CD4-positive, CD25-positive, alpha-beta regulatory T cell (primary cell): Measurements from ENCODE around the gene MORN1. TPM values are rescaled to one million over a fixed set of nuclear protein-coding genes. Genes with fewer than 3 reads are reported as not detected.

Source experiments
- ATAC-seq, 2 donors: fragments of 150-1000 bp; cut with Tn5 transposase; one replicate each; pipeline ENCODE4 v1.10.0; 2021; ENCODE audit warnings: low read depth in 2 of 2, moderate number of reproducible peaks in 2 of 2, moderate library complexity in 1 of 2
- DNase-seq, 3 donors: peaks; one replicate each; pipeline versions ENCODE4 v3.0.0 to v3.0.0-alpha.2; 2012 to 2022; ENCODE audit warnings: mixed read lengths in 1 of 3
- H3K27ac ChIP-seq: one replicate; pipeline ENCODE4 v1.7.0; 2013; ENCODE audit warnings: mild to moderate bottlenecking, low read length; ENCODE audit not compliant: insufficient read depth, poor library complexity, severe bottlenecking
- H3K27me3 ChIP-seq: one replicate; pipeline ENCODE4 v1.7.0; 2013; ENCODE audit warnings: low read length; ENCODE audit not compliant: control insufficient read depth, insufficient read depth
- H3K36me3 ChIP-seq: one replicate; pipeline ENCODE4 v1.7.0; 2013; ENCODE audit warnings: mild to moderate bottlenecking, low read length, moderate library complexity; ENCODE audit not compliant: control insufficient read depth, insufficient read depth
- H3K4me1 ChIP-seq: 2 replicates; pipeline ENCODE4 v1.7.0; 2013; ENCODE audit warnings: mild to moderate bottlenecking, low read length; ENCODE audit not compliant: insufficient read depth, control insufficient read depth, poor library complexity, severe bottlenecking
- H3K4me3 ChIP-seq: one replicate; pipeline ENCODE4 v1.7.0; 2013; ENCODE audit warnings: low read depth, mild to moderate bottlenecking, low read length, moderate library complexity
- H3K9me3 ChIP-seq, 2 experiments: 1 replicate in 1 of 2; 2 replicates in 1 of 2; pipeline ENCODE4 v1.7.0; 2013; ENCODE audit warnings: low read length in 2 of 2, mild to moderate bottlenecking in 1 of 2, moderate library complexity in 1 of 2; ENCODE audit not compliant: control insufficient read depth in 2 of 2
- H3K27ac Mint-ChIP-seq, 3 donors: one replicate each; pipeline ENCODE4 v1.8.0; 2020 to 2022; ENCODE audit warnings: mild to moderate bottlenecking in 3 of 3, mixed read lengths in 3 of 3, moderate library complexity in 2 of 3
- H3K27me3 Mint-ChIP-seq: one replicate; pipeline ENCODE4 v1.8.0; 2022; ENCODE audit warnings: mild to moderate bottlenecking, mixed read lengths
- H3K36me3 Mint-ChIP-seq: one replicate; pipeline ENCODE4 v1.8.0; 2020; ENCODE audit warnings: mixed read lengths
- H3K4me1 Mint-ChIP-seq, 4 donors: one replicate each; pipeline ENCODE4 v1.8.0; 2020 to 2022; ENCODE audit warnings: mixed read lengths in 4 of 4, mild to moderate bottlenecking in 1 of 4
- H3K4me3 Mint-ChIP-seq, 4 donors: one replicate each; pipeline ENCODE4 v1.8.0; 2020 to 2022; ENCODE audit warnings: mild to moderate bottlenecking in 4 of 4, mixed read lengths in 4 of 4, moderate library complexity in 3 of 4
- H3K9me3 Mint-ChIP-seq, 7 donors: one replicate each; pipeline ENCODE4 v1.8.0; 2020 to 2022; ENCODE audit warnings: mixed read lengths in 7 of 7, mild to moderate bottlenecking in 3 of 7, moderate library complexity in 2 of 7
- polyA plus RNA-seq, 4 donors: library from polyadenylated mRNA; unstranded; fragments of 300-500 nt; fragmentation: Illumina TruSeq; gene quantifications; one replicate each; pipeline ENCODE4 v1.2.3, GENCODE V29; 2021
- total RNA-seq: library from RNA; stranded (reverse); gene quantifications from one replicate; pipeline ENCODE4 v1.2.3, GENCODE V29; 2022

MORN1 gene
- total and polyA plus RNA-seq, 5 donors from 2014 or later = 1.3 to 7.3 (median 2.4) TPM

GRCh38 chr1:2372551-2373490 lies 18.5 kb downstream of the MORN1 start:
- ATAC-seq = no peak
- Histone ChIP-seq H3K27me3 (no peaks in the 10 kb centered on the region), H3K27ac (no peak overlapping the region), H3K9me3 (no peaks in the 10 kb centered on the region), H3K36me3 (no peaks in the 10 kb centered on the region), H3K4me1 (no peaks in the 10 kb centered on the region), H3K4me3 (no peak overlapping the region)
- Mint-ChIP-seq H3K27me3 (no peaks in the 10 kb centered on the region), H3K27ac (no peak overlapping the region), H3K4me3 (no peak overlapping the region), H3K9me3 (no peaks in the 10 kb centered on the region), H3K36me3 (peaks cover 4% of the 10 kb centered on the region), H3K4me1 (no peaks in the 10 kb centered on the region)
- no peak for DNase-seq

- Histone ChIP-seq H3K9me3 (peaks cover 0 to 3% of the 10 kb centered on the region in 2 experiments), H3K4me1 (no peaks in the 10 kb centered on the region), H3K27ac (no peak overlapping the region), H3K36me3 (no peaks in the 10 kb centered on the region), H3K4me3 (no peak overlapping the region), H3K27me3 (no peaks in the 10 kb centered on the region)
- H3K36me3 Mint-ChIP-seq = peaks cover 4% of the 10 kb centered on the region
- no peaks in the 10 kb centered on the region for H3K4me1 Mint-ChIP-seq
- H3K9me3 Mint-ChIP-seq = peaks cover 0 to 7% (median 0%) of the 10 kb centered on the region in 7 donors
- ATAC-seq = no peak
- peak overlapping the region in 1 of 3 donors; percentile 48 for H3K27ac Mint-ChIP-seq
- no peaks in the 10 kb centered on the region for H3K27me3 Mint-ChIP-seq
- no peak for DNase-seq
- H3K4me3 Mint-ChIP-seq = no peak overlapping the region
These were observed 23.2 kb downstream of the MORN1 start for GRCh38 chr1:2368053-2368744.

DNA sequence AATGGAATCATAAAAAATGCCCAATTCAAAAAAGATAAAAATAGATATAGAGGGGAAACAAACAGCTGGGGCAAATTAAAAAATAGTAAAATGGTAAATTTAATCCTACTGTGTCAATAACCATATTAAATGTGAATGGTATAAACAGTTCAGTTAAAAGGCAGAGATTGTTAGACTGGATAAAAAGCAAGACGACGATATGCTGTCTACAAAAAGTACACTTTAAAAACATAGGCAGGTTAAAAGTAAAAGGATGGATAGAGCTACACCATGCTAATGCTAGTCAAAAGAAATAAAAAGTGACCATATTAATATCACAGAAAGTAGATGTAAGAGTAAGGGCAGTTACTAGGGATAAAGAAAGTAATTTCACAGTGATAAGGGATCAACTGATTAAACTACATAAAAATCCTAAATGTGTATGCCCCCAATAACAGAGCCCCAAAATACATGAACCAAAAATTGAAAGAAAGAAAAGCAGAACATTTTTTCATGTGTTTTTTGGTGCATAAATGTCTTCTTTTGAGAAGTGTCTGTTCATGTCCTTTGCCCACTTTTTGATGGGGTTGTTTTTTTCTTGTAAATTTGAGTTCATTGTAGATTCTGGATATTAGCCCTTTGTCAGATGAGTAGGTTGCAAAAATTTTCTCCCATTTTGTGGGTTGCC lies 27.4 kb downstream of the MORN1 start:
- Mint-ChIP-seq H3K36me3 (no peaks in the 10 kb centered on the region), H3K27ac (no peak overlapping the region), H3K4me3 (no peak overlapping the region), H3K9me3 (peaks cover 0 to 14% (median 2%) of the 10 kb centered on the region in 7 donors), H3K27me3 (no peaks in the 10 kb centered on the region), H3K4me1 (no peaks in the 10 kb centered on the region)
- Histone ChIP-seq H3K36me3 (no peaks in the 10 kb centered on the region), H3K4me3 (no peak overlapping the region), H3K27me3 (no peaks in the 10 kb centered on the region), H3K4me1 (no peaks in the 10 kb centered on the region), H3K27ac (no peak overlapping the region), H3K9me3 (peaks cover 0 to 3% of the 10 kb centered on the region in 2 experiments)
- DNase-seq = no peak
- ATAC-seq = no peak

DNA sequence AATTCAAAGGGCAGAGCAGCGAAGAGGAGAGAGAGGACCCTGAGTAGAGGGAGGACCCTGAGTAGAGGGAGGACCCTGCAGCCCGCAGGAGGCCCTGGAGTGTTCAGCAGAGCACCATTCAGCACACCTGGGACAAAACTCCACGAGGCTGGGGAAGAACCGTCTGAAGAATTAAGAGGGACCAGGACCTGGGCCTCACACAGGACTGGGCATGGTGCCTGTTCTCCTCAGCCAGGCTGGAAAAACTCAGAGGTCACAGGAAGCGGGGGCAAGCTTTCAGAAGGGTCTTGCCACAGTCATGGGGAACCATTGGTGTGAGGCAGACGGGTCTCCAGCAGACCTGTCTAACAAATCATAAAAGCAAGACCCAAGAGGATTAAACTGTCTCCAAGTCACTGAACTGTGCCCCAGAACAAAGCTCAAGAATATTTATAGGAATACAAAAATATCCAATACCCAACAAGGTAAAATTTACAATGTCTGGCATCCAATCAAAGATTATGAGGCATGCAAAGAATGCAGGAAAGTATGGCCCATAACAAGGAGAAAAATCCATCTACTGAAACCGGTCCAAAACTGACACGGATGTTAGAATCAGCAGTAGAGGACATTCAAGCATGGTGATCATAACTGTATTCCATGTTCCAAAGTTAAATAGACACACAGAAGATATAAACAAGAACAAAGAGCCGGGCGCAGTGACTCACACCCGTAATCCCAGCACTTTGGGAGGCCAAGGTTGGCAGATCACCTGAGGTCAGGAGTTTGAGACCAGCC lies 30.6 kb downstream of the MORN1 start:
- no peak overlapping the region for H3K27ac ChIP-seq
- H3K4me3 ChIP-seq = no peak overlapping the region
- H3K4me1 ChIP-seq = no peaks in the 10 kb centered on the region
- H3K9me3 Mint-ChIP-seq = peaks cover 0 to 14% (median 2%) of the 10 kb centered on the region in 7 donors
- ATAC-seq = no peak
- H3K27me3 ChIP-seq = no peaks in the 10 kb centered on the region
- no peaks in the 10 kb centered on the region for H3K4me1 Mint-ChIP-seq
- DNase-seq = no peak
- H3K9me3 ChIP-seq = peaks cover 0 to 3% of the 10 kb centered on the region in 2 experiments
- no peaks in the 10 kb centered on the region for H3K36me3 Mint-ChIP-seq
- H3K4me3 Mint-ChIP-seq = no peak overlapping the region
- H3K36me3 ChIP-seq = no peaks in the 10 kb centered on the region
- H3K27me3 Mint-ChIP-seq = no peaks in the 10 kb centered on the region
- H3K27ac Mint-ChIP-seq = no peak overlapping the region

DNA sequence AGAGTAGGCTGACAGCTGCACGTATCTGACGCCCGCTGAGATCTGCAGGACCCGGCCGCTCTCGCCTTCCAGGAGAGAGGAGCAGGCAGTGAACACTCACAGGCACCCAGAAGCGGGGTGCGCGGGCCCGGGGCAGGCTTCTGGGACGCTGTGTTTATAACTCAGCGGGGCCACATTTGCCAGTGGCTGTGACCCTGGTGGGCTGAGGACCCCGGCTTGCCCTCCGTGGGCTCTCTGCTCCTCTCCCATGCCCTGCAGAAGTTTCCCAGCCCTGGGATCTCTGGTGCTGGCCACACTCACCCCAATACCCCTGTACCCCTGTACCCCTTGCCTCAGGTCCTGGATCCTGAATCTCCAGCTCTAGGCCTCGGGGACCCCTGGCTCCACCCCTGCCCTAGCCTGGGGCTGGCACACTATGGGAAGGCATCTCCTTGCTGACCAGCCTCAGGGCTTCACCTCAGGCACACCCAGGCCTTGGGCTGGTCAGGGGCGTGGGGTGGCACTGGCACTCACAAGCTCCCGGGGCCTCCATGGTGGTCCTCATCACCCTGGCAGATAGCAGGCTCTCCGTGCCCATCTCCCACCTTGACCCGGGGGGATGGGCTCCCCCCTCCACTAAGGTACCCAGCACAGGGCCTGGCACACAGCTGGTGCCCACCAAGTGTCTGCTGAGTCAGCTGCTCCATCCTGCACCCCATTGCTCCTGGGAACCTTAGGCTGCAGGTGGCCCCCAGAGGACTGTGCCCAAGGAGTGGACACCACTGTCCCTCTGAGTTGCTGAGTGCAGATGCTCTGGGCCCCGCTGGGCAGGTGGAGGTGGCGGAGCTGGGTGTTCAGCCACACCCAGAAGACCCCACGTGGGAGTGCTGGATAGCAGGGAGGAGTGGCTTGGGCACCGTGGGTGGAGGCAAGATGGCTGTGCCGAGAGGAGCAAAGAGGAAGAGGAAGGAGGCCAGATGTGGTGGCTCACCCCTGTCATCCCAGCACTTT lies 32.4 kb downstream of the MORN1 start:
- DNase-seq = no peak

DNA sequence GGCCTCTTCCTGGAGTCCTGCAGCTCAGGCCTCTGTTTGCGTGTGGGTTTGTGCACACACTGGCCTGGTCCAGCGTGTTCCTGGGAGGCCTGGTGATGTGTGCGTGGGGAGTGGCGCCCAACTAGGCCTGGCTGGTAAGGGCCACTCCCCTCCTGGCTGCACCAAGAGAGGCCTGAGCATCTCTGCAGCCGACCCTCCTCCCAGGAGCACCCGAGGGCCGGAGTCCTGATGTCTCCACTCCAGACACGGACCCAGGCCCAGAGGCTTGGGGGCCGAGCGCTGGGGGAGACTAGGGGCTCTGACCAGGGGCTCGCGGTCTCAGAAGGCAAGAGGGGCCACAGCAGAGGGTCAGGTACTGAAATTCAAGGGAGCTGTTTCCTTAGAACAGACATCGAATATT lies 33.3 kb downstream of the MORN1 start:
- DNase-seq = no peak
- H3K4me1 Mint-ChIP-seq = no peaks in the 10 kb centered on the region
- no peak for ATAC-seq
- Histone ChIP-seq H3K4me3 (no peak overlapping the region), H3K36me3 (no peaks in the 10 kb centered on the region), H3K4me1 (no peaks in the 10 kb centered on the region), H3K9me3 (no peaks in the 10 kb centered on the region), H3K27ac (no peak overlapping the region), H3K27me3 (no peaks in the 10 kb centered on the region)
- H3K36me3 Mint-ChIP-seq = no peaks in the 10 kb centered on the region
- H3K4me3 Mint-ChIP-seq = no peak overlapping the region
- no peak overlapping the region for H3K27ac Mint-ChIP-seq
- H3K9me3 Mint-ChIP-seq = peaks cover 0 to 6% (median 1%) of the 10 kb centered on the region in 7 donors
- H3K27me3 Mint-ChIP-seq = no peaks in the 10 kb centered on the region

More for the DNA sequence above, 32.4 kb downstream of the MORN1 start:
- Histone ChIP-seq H3K9me3 (peaks cover 0 to 2% of the 10 kb centered on the region in 2 experiments), H3K27me3 (no peaks in the 10 kb centered on the region), H3K4me1 (no peaks in the 10 kb centered on the region), H3K36me3 (no peaks in the 10 kb centered on the region), H3K4me3 (no peak overlapping the region), H3K27ac (no peak overlapping the region)
- Mint-ChIP-seq H3K27me3 (no peaks in the 10 kb centered on the region), H3K27ac (peak overlapping the region in 1 of 3 donors; percentile 65), H3K4me1 (no peaks in the 10 kb centered on the region), H3K36me3 (no peaks in the 10 kb centered on the region), H3K4me3 (peak overlapping the region in 1 of 4 donors; percentile 41), H3K9me3 (peaks cover 0 to 13% (median 2%) of the 10 kb centered on the region in 7 donors)
- no peak for ATAC-seq
